ENCODE data around the gene MICALL2.

Gene MICALL2

DNA sequence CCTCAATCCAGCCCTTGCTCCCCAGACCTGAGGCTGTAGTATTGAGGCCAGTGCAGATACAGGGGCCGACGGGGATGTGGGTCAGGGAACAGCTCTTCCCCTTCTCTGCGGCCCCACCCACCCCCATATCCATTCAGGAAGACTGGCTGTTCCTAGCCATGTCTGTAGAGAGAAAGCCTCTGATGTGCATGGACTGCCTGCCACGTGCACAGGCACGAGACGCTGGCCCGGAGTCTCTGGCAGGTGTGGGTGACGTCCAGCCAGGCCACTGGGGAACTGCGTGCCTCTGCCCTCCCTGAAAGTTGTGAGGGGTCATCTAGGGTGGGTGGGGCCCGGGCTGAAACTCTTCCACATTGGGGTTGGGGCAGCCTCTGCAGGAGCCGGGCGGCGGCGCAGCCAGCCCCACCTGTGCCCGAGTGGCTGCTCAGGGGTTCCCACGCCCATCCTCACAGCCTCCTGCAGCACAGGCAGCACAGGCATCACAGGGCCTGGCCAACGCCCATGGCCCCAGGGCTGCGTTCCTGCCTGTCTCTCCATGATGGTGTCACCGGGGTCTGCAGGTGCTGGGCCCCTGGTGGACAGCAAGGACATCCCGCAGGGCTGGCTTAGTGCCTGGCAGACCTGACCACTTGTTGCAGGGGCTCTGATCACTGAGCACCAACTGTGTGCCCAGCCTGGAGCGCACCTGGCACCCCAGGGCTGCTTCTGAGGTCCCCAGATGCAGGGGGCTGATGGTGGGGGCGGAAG is 27.5 kb downstream of the MICALL2 start:
- H3K4me3 ChIP-seq (ENCODE audit: control insufficient read depth, low read depth, low read length) = no peak overlapping the region
- TF ChIP-seq, protein P1, sequence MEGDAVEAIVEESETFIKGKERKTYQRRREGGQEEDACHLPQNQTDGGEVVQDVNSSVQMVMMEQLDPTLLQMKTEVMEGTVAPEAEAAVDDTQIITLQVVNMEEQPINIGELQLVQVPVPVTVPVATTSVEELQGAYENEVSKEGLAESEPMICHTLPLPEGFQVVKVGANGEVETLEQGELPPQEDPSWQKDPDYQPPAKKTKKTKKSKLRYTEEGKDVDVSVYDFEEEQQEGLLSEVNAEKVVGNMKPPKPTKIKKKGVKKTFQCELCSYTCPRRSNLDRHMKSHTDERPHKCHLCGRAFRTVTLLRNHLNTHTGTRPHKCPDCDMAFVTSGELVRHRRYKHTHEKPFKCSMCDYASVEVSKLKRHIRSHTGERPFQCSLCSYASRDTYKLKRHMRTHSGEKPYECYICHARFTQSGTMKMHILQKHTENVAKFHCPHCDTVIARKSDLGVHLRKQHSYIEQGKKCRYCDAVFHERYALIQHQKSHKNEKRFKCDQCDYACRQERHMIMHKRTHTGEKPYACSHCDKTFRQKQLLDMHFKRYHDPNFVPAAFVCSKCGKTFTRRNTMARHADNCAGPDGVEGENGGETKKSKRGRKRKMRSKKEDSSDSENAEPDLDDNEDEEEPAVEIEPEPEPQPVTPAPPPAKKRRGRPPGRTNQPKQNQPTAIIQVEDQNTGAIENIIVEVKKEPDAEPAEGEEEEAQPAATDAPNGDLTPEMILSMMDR (IDR thresholded peaks at IDR 0.05; ENCODE audit: control insufficient read depth, insufficient read depth, low read depth, low read length, missing control alignments) = no peak
- no peak for DNase-seq (ENCODE audit: low read depth)

DNA sequence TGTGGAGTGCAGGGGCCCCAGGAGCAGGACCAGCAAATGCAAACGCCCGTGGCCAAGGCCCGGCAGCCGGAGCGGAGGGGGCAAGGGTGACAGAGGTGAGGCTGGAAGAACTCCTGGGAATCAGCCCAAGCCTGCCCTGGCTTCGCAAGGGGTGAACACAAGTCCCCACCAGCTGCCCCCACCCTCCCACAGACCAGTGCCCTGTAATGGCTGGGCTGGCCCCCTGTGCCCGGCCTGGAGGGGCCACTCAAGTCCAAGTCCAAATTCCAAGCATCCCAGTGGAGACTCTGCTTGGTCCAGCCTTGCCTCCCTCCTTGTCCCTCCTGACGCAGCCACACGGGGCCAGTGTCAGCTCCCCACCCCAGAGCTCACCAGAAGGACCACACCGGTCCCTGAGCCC is 28.0 kb downstream of the MICALL2 start:
- H3K4me3 ChIP-seq (ENCODE audit: control insufficient read depth, low read depth, low read length) = no peak overlapping the region
- no peak for DNase-seq (ENCODE audit: low read depth)
- TF ChIP-seq, protein P1 (IDR thresholded peaks at IDR 0.05; ENCODE audit: control insufficient read depth, insufficient read depth, low read depth, low read length, missing control alignments) = no peak

DNA sequence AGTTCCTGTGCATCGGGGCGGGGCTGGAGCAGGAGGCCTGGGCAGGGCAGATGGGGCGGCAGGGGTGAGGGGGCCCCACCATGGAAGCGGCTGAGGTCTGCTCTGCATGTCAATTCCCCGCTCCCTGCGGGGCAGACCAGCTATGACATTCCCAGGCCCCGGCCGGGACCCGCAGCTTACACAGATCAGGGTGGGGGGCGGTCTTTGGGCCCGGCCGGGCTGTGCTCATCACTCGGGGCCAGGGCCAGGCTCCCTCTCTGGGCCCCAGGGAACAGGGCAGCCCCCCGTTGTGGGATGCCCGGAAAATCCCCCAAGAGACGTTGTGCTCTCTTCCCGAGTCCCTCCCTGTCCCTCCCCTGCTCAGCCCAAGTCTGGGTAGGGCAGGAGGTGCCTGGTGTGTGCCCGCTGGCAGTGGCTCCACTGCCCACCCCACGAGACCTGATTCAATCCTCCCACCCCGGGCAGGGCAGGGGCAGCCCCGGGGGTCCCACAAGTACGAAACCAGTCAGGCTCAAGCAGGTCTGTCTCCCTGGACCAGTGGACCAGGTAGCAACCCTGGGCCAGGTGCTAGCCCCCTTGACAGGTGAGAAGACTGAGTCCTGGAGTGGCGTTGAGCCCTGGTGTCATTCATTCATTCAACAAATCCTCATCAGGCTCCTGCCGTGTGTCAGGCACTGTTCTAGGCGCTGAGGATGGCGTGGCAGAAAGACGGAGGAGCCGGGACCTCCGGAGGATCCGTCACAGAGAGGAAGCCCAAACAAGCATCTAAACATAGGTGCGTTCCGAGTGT is 29.0 kb downstream of the MICALL2 start:
- TF ChIP-seq, protein P1 (IDR thresholded peaks at IDR 0.05; ENCODE audit: control insufficient read depth, insufficient read depth, low read depth, low read length, missing control alignments) = no peak
- DNase-seq (ENCODE audit: low read depth) = no peak
- no peak overlapping the region for H3K4me3 ChIP-seq (ENCODE audit: control insufficient read depth, low read depth, low read length)

DNA sequence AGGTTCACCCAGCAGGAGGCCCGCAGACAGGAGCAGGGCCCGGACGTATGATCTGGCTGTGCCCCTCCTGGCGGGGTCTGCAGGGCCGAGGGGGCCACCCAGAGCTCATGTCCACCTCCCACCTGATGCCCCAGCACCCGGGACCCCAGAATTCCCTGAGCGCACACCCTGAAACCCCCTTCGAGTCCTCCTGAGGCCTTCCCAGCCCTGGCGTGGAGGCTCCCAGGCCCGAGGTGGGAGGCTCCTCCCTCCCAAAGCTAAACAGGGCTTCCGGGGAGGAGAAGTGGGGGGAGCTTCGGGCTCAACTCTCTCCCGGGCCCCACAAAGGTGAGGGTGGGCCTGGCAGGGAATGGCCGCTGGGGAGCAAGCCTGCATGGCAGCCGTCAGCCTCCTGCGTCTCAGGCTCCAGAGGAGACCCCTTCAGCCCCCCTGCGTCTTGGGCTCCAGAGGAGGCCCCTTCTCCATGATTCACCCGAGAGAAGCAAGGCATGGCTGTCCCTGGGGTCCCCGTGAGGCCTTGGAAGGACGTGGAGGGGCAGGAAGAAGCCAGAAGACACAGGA is 30.2 kb downstream of the MICALL2 start:
- no peak for DNase-seq (ENCODE audit: low read depth)
- no peak overlapping the region for H3K4me3 ChIP-seq (ENCODE audit: control insufficient read depth, low read depth, low read length)
- TF ChIP-seq, protein P1 (IDR thresholded peaks at IDR 0.05; ENCODE audit: control insufficient read depth, insufficient read depth, low read depth, low read length, missing control alignments) = no peak

DNA sequence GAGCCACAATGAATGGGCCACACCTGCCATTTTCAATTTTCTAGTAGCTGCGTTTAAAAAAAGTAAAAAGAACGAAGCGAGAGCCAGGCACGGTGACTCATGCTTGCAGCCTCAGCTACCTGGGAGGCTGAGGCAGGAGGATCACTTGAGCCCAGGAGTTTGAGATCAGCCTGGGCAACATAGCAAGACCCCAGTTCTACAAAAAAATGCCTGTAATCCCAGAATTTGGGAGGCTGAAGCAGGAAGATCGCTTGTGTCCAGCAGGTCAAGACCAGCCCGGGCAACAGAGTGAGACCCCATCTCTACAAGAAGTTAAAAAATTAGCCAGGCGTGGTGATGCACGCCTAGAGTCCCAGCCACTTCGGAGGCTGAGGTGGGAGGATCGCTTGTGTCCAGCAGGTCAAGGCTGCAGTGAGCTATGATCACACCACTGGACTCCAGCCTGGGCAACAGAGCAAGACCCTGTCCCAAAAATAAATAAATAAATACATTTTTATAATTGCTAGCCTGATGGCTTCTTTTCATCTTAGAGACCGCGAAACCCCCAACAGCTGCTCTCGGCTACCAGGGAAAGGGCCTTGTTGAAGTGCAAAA is 32.1 kb downstream of the MICALL2 start:
- TF ChIP-seq, protein P1 (IDR thresholded peaks at IDR 0.05; ENCODE audit: control insufficient read depth, insufficient read depth, low read depth, low read length, missing control alignments) = no peak
- no peak overlapping the region for H3K4me3 ChIP-seq (ENCODE audit: control insufficient read depth, low read depth, low read length)
- DNase-seq (ENCODE audit: low read depth) = no peak

DNA sequence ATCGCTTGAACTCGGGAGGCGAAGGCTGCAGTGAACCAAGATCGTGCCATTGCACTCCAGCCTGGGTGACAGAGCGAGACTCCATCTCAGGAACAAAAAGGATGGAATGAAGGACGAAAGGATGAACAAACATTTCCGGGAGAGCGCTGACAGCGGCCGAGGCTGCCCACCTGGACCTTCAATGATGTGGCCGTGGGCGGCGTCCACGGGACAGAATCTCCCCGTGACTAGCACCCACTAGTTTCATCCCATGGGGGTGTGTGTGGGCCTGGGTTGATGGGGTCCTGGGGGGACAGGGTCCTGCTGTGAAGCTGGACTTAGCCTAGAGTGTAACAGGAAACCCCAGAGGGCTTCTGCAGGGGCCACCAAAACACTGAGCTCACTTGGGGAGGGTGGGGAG is 32.8 kb downstream of the MICALL2 start:
- no peak for DNase-seq (ENCODE audit: low read depth)
- TF ChIP-seq, protein P1 (IDR thresholded peaks at IDR 0.05; ENCODE audit: control insufficient read depth, insufficient read depth, low read depth, low read length, missing control alignments) = no peak
- H3K4me3 ChIP-seq (ENCODE audit: control insufficient read depth, low read depth, low read length) = no peak overlapping the region

Data from AG09309 (cell line).